B cell (primary cell): ENCODE measurements around the gene LRRN4CL. TPM values are rescaled to one million over a fixed set of nuclear protein-coding genes. Genes with fewer than 3 reads are reported as not detected.
A peak's percentile ranks its signal among the peaks of the same experiment; 100 is the strongest.
"Not testable (repeated sequence)": the region's sequence is repeated elsewhere in the genome, so short reads cannot be mapped to it uniquely, and the experiment has no call there.

Experiments used
- ATAC-seq: fragments of 200-7000 bp; cut with Tn5 transposase; one replicate; pipeline ENCODE4 v1.10.0; 2021; ENCODE audit warnings: low read depth, mild to moderate bottlenecking, moderate number of reproducible peaks, moderate library complexity
- CTCF ChIA-PET: fragments of 350-600 bp; sonication (Branson Sonifier 250); formaldehyde crosslinking; loops from one replicate; lab custom pipeline; 2021; ENCODE audit warnings: antibody characterized with exemption, inconsistent platforms; lab: Charles Lee
- POLR2A ChIA-PET: fragments of 350-600 bp; sonication (Branson Sonifier 250); formaldehyde crosslinking; loops from one replicate; lab custom pipeline; 2021; ENCODE audit warnings: antibody characterized with exemption; lab: Charles Lee
- DNase-seq: peaks from one replicate; pipeline ENCODE4 v3.0.0; 2013
- H2AFZ ChIP-seq: 2 replicates; pipeline ENCODE4 v1.6.1; 2012; ENCODE audit warnings: mild to moderate bottlenecking, low read depth, low read length; ENCODE audit not compliant: insufficient read depth, poor library complexity, severe bottlenecking
- H3K27ac ChIP-seq, 2 donors: 1 replicate in 1 of 2; 2 replicates in 1 of 2; pipeline ENCODE4 v1.5.1; 2012 to 2013; ENCODE audit warnings: low read length in 2 of 2, mild to moderate bottlenecking in 2 of 2, moderate library complexity in 1 of 2
- H3K27me3 ChIP-seq, 4 experiments: fragments of 200-600 bp in 1 of 4; sonication (generic) in 1 of 4; replicated peaks in 1 of 4; 1 replicate in 2 of 4; 2 replicates in 2 of 4; pipeline versions ENCODE4 v1.6.1 to v1.7.0; 2013 to 2016; ENCODE audit warnings: low read length in 3 of 4, mild to moderate bottlenecking in 2 of 4, mixed read lengths in 1 of 4, moderate library complexity in 1 of 4; ENCODE audit not compliant: insufficient read depth in 4 of 4, control insufficient read depth in 3 of 4; ENCODE audit errors: control extremely low read depth in 1 of 4
- H3K36me3 ChIP-seq, 2 experiments: replicated peaks in 1 of 2; 1 replicate in 1 of 2; 2 replicates in 1 of 2; pipeline versions ENCODE4 v1.6.1 to v1.7.1; 2013; ENCODE audit warnings: low read length in 1 of 2; ENCODE audit not compliant: insufficient read depth in 2 of 2, control insufficient read depth in 1 of 2; ENCODE audit errors: control extremely low read depth in 1 of 2, extremely low read depth in 1 of 2
- H3K4me1 ChIP-seq, 2 donors: fragments of 200-600 bp in 1 of 2; sonication (generic) in 1 of 2; 1 replicate in 1 of 2; 2 replicates in 1 of 2; pipeline versions ENCODE4 v1.5.1 to v1.6.1; 2013 to 2017; ENCODE audit warnings: low read length in 2 of 2; ENCODE audit not compliant: control insufficient read depth in 2 of 2, insufficient read depth in 2 of 2
- H3K4me2 ChIP-seq: replicated peaks from 2 replicates; pipeline ENCODE3; 2012; ENCODE audit warnings: mild to moderate bottlenecking, low read depth, low read length; ENCODE audit not compliant: poor library complexity, severe bottlenecking
- H3K4me3 ChIP-seq, 5 experiments: fragments of 200-600 bp in 1 of 5; sonication (generic) in 1 of 5; 1 replicate in 3 of 5; 2 replicates in 2 of 5; pipeline versions ENCODE4 v1.5.1 to v1.7.0; 2011 to 2016; ENCODE audit warnings: low read length in 4 of 5, mild to moderate bottlenecking in 4 of 5, low read depth in 2 of 5, control low read depth in 1 of 5, moderate library complexity in 1 of 5; ENCODE audit not compliant: insufficient read depth in 1 of 5; ENCODE audit errors: control extremely low read depth in 1 of 5, extremely low read depth in 1 of 5
- H3K79me2 ChIP-seq: fragments of 200-600 bp; sonication (generic); one replicate; pipeline ENCODE4 v1.6.0; 2016; ENCODE audit warnings: low read length; ENCODE audit not compliant: control insufficient read depth, insufficient read depth
- H3K9ac ChIP-seq: fragments of 200-600 bp; sonication (generic); 2 replicates; pipeline ENCODE4 v1.6.1; 2017; ENCODE audit warnings: mild to moderate bottlenecking, low read length, moderate library complexity
- H3K9me3 ChIP-seq, 3 donors: one replicate each; pipeline versions ENCODE4 v1.6.1 to v1.7.1; 2013; ENCODE audit warnings: low read length in 2 of 3; ENCODE audit not compliant: control insufficient read depth in 2 of 3, insufficient read depth in 1 of 3; ENCODE audit errors: control extremely low read depth in 1 of 3
- H4K20me1 ChIP-seq: 2 replicates; pipeline ENCODE4 v1.6.0; 2012; ENCODE audit warnings: mild to moderate bottlenecking, low read length; ENCODE audit not compliant: insufficient read depth, control insufficient read depth, poor library complexity, severe bottlenecking
- H3K27ac Mint-ChIP-seq: one replicate; pipeline ENCODE4 v1.8.0; 2021; ENCODE audit warnings: mixed read lengths
- H3K27me3 Mint-ChIP-seq: one replicate; pipeline ENCODE4 v1.8.0; 2021; ENCODE audit warnings: mixed read lengths
- H3K4me1 Mint-ChIP-seq: one replicate; pipeline ENCODE4 v1.8.0; 2021; ENCODE audit warnings: mixed read lengths
- H3K4me3 Mint-ChIP-seq: one replicate; pipeline ENCODE4 v1.8.0; 2021; ENCODE audit warnings: mixed read lengths
- H3K9me3 Mint-ChIP-seq: one replicate; pipeline ENCODE4 v1.8.0; 2022; ENCODE audit warnings: mixed read lengths; ENCODE audit not compliant: insufficient read depth
- CTCF ChIP-seq: fragments of 200-600 bp; IDR thresholded peaks from one replicate; pipeline ENCODE4 v1.8.0; 2022; ENCODE audit warnings: antibody characterized with exemption, mild to moderate bottlenecking
- EZH2 ChIP-seq: IDR thresholded peaks from 2 replicates; pipeline ENCODE4 v1.6.1; 2012; ENCODE audit warnings: borderline replicate concordance, low read depth, mild to moderate bottlenecking, moderate library complexity, low read length; ENCODE audit not compliant: insufficient read depth, poor library complexity, severe bottlenecking
- WGBS: methylation state at CpG from one replicate; pipeline ENCODE4 v1.1.5; 2013; ENCODE audit warnings: missing lambda C conversion rate; ENCODE audit not compliant: insufficient coverage; 5-methylcytosine and 5-hydroxymethylcytosine counted together
- intact Hi-C: fragments of 100-400 bp; cut with micrococcal nuclease; formaldehyde crosslinking; loops from one replicate; pipeline ENCODE4 v1.10.0; 2022
- polyA plus RNA-seq: library from polyadenylated mRNA; depleted of rRNA; stranded (reverse); fragments of >200 nt; gene quantifications from 2 replicates; pipeline ENCODE4 v1.2.3, GENCODE V29; 2012
- total RNA-seq, 2 donors: library from RNA; stranded (reverse); fragments of 120-200 nt in 1 of 2; gene quantifications; 1 replicate in 1 of 2; 2 replicates in 1 of 2; pipeline versions ENCODE4 v1.2.3 to v1.2.4, GENCODE V29; 2013 to 2022

LRRN4CL gene
- total and polyA plus RNA-seq, 2 donors (not counting 1 experiment from before 2014, with no cell fraction given), result 0.03 to 0.25 TPM

GRCh38 chr11:62732830-62733229 is 43.5 kb upstream of the LRRN4CL start:
- Histone ChIP-seq H3K4me2 (no peak overlapping the region), H3K27me3 (no peaks in the 10 kb centered on the region), H3K27ac (no peak overlapping the region), H4K20me1 (peaks cover 48% of the 10 kb centered on the region), H3K9ac (no peak overlapping the region), H3K4me1 (peaks cover 10 to 15% of the 10 kb centered on the region in 2 donors), H2AFZ (no peak overlapping the region), H3K79me2 (peaks cover 67% of the 10 kb centered on the region), H3K4me3 (no peak overlapping the region), H3K36me3 (peaks cover 11 to 46% of the 10 kb centered on the region in 2 experiments), H3K9me3 (no peaks in the 10 kb centered on the region)
- Mint-ChIP-seq H3K4me3 (no peak overlapping the region), H3K27ac (no peak overlapping the region), H3K9me3 (no peaks in the 10 kb centered on the region), H3K27me3 (no peaks in the 10 kb centered on the region), H3K4me1 (peaks cover 22% of the 10 kb centered on the region)
- ATAC-seq (no peak), DNase-seq (no peak)
- intact Hi-C loops, result no loop called here
- TF ChIP-seq EZH2, result no peak
- TF ChIP-seq CTCF, result peak; percentile 31
- ChIA-PET POLR2A (interaction anchor here (0.7 kb wide), 1 partner anchor 42 kb away, joined by 5 read pairs; no protein-coding TSS in a partner anchor), CTCF (interaction anchor here (0.7 kb wide), 3 partner anchors 12 to 177 kb away, joined by 3 to 5 read pairs (median 4); no protein-coding TSS in a partner anchor)
- WGBS, result 100% methylated on average over 1 of the region's 2 CpGs

GRCh38 chr11:62730076-62730475 is 40.7 kb upstream of the LRRN4CL start:
- H3K4me1 Mint-ChIP-seq, result peaks cover 37% of the 10 kb centered on the region
- peak overlapping the region; percentile 20 for H3K27ac Mint-ChIP-seq
- Histone ChIP-seq H3K9ac (peak overlapping the region; percentile 31), H3K27ac (peak overlapping the region in 1 of 2 donors; percentile 60), H3K4me1 (peaks cover 23 to 29% of the 10 kb centered on the region in 2 donors), H4K20me1 (peaks cover 49% of the 10 kb centered on the region), H3K4me3 (peak overlapping the region in 1 of 5 experiments; percentile 99), H3K36me3 (peaks cover 6 to 21% of the 10 kb centered on the region in 2 experiments), H3K4me2 (peak overlapping the region; percentile 91), H3K79me2 (peaks cover 73% of the 10 kb centered on the region)
- H3K27me3 Mint-ChIP-seq, H3K27me3 ChIP-seq, intact Hi-C loops, ATAC-seq, H2AFZ ChIP-seq, H3K9me3 ChIP-seq, DNase-seq, H3K9me3 Mint-ChIP-seq: not testable (repeated sequence)
- CTCF ChIA-PET, result interaction anchor here (0.6 to 5.5 kb wide), 6 partner anchors 22 to 88 kb away, joined by 3 to 34 read pairs (median 4); partner anchors contain the start of genes TMEM179B and ZBTB3
- peak overlapping the region; percentile 64 for H3K4me3 Mint-ChIP-seq
- WGBS, result 100% methylated on average over 8 of the region's 14 CpGs
- POLR2A ChIA-PET, result interaction anchor here (0.7 to 4.9 kb wide), 6 partner anchors 24 to 151 kb away, joined by 4 to 75 read pairs (median 6); partner anchors contain the start of genes POLR2G, SLC3A2, WDR74 and ZBTB3
